GM18507 (cell line): Measurements from ENCODE around the gene ARL4C.

ENCODE experiments used
- DNase-seq: peaks from one replicate; pipeline ENCODE4 v3.0.0; 2011; ENCODE audit warnings: low read depth; ENCODE audit not compliant: insufficient read length; ENCODE audit errors: extremely low spot score
- FAIRE-seq: peaks from 2 replicates; lab custom pipeline; 2011; peaks lifted over from hg19 to GRCh38; lab: Jason Lieb, UNC

Gene ARL4C, protein sequence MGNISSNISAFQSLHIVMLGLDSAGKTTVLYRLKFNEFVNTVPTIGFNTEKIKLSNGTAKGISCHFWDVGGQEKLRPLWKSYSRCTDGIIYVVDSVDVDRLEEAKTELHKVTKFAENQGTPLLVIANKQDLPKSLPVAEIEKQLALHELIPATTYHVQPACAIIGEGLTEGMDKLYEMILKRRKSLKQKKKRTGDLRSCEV

DNA sequence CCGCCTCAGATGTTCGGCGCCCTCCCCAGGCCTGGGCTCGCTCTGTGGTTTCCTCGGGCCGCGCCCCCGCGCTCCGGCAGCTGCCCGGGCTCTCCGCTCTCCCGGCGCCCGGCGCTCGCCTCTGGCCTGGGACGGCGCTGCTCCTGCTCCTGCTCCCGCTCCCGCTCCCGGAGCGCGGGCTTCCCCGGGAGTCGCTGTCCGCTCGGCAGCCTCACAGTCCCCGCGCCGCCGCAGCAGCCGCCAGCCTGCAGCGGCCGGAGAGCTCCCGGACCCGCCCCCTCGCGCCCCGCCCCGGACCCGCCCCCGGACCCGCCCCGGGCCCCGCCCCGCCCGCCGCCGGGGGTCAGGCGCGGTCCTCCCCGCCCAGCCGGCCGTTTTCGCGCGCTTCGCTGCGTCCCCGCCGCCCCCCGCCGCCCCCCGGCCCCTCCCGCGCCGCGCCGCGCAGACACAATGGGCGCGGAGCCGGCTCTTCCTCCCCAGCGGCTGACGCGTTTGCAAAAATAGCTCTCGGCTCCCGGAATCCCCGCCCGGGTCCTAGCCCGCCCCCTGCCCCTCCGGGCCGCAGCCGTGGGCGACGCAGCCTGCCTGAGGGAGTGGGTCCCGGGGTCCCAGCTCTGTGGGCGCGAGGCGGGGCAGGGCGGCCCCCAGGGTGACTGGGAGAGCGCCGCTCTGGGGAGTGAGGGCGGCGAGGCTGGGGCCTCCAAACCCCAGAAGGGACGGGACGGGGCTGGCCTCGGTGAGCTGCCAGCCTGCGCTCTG, at the start of gene ARL4C:
Gene ARL4C, minus strand, starts transcription at position 247 of the 759 bp plus-strand sequence. CDS start 495 bp downstream, outside the sequence.
- no peak for FAIRE-seq
- DNase-seq, result peak; percentile 60

DNA sequence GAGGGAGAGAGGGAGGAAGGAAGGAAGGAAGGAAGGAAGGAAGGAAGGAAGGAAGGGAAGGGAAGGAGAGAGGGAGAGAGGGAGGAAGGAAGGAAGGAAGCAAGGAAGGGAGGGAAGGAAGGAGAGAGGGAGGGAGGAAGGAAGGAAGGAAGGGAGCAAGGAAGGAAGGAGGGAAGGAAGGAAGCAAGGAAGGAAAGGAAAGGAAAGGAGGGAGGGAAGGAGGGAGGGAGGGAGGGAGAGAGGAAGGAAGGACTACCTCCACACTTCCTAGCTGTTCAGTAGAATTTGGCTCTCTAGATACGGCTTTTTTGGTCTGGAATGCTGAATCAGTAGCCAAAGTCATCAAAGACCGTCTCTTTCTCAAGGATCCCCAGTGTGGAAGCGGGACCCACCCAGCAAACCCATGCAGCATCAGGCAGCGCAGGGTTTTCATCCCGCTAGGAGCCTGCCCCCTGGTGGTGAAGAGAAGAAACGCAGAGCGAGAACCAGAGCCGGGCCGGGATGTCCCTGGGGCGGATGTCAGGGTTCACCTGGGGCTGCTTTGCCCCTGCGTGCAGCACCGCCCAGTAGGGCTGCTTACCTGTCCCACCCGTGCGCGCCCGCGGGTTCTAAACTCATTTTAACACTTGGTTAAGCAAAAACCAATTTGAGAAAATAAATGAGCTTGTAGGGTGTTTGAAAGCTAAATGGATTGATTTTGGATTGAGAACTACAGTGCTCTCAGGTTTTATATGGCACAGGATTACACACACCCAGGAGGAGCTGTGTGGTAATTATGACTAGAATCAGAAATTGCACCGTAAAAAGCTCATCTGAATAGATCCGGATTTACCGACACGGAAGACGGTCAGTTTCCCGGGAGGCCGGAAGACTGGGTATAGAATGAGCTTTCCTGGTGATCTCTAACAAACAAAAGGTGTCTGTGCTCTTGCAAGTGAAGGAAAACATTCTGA, 48.1 kb upstream of the ARL4C start:
- FAIRE-seq (peak; percentile 85), DNase-seq (peak; percentile 47)

DNA sequence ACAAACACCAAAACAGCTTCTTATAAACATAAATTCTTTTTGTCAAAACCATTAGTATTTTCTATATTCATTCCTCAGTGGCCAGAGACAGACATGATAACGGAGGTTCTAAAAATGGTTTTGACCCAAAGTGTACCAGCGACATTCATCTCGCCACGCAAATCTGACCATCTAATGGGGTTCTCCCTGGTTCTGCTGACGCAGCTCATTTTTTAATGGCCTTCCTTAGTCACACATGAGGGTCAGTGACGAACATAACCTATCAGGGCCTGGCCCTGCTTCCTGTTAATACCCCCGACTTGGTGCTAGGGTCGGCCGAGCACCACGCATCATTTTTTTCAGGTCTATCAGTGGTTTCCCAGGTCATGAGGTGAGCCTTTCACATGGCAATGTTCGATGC, 45.9 kb upstream of the ARL4C start:
- DNase-seq (no peak), FAIRE-seq (no peak)

DNA sequence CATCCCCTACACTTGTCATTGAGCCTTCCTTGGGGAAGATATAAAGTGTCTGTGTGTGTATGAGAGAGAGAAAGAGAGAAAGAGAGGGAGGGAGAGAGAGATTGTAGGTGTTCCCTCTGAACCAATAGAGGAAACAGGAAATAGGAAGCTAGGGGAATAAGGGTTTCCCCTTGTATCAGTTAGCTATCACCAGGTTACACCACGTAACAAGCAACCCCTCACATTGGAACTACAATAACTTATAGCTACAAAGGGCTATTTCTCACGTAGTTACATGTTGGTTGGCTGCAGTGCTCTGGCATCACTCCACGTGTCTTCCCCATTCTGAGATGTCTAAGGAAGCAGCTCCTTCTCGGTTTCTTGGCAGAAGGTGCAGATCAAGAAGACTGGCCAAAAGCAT, 41.0 kb upstream of the ARL4C start:
- DNase-seq, result no peak

DNA sequence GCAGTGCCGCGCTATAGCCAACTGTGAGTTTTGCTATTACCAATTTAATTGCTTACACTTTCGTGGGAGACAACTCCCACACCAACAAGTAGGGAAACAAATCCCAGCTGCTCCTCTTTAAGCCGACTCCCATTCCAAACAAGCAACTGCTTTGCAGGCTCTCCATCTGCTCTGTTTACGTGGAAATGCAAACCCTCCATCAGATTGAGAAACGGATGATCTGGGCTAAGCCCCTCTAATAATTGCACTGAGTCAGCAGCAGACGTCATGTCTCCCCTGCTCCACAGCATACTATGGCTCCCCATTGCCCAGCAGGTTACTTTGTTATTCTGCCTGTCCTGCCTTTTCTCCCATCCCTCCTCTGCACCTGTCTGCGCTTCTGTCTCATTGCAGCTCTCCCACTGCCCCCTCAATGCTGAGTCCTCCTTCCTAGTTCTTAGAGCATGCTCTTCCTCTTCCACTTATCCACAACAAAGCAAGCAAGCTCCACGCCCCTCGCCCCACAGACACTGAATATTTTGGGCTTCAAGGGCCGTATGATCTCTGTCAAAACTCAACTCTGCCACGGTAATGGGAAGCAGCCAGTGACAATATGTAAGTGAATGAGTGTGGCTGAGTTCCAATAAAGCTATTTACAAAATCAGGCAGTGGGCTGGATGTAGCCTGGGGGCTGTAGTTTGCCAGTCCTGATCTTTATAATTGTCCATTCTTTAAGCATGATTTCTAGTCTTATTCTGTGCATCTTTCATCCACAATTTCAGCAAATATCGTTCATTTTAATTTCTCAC, 39.5 kb upstream of the ARL4C start:
- no peak for FAIRE-seq
- DNase-seq, result no peak

More for the DNA sequence above, 41.0 kb upstream of the ARL4C start:
- FAIRE-seq, result no peak

DNA sequence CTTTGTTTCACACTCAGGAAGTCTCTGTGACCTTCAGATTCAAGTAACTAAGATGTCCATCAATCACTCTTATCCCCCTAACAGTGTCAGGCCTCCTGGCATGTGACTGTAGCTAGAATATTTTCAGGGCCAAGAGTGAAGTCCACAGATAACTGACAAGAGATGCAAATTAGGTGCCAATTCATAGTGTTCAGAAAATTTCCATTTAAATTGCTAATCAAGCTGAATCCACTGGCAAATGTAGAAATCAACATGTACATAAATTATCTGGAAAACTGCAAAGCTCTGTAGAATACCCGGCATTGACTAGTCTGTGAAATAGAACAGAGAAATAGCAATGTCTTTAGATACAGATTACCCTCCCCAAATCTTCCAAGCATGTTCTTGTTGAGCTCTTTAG, 38.6 kb upstream of the ARL4C start:
- DNase-seq, result no peak
- no peak for FAIRE-seq

DNA sequence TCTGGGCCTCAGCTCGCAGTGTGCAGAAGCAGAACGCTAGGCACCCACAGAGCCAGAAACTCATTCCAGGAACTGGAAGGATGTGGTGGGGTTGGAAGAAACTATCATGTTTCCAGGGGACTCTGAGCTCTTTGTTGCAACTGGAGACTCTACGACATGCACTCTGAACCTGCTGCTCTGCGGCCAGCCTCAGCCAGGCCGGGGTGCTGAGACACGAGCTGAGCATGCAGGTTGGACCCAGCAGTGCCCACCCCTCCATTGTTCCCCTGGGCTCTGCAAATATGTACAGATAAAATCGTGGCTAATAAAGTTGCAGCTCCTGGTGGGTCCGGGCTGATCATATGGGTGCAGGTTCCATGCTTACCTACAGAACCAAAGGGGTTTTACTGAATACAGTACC, 37.6 kb upstream of the ARL4C start:
- no peak for DNase-seq
- no peak for FAIRE-seq

DNA sequence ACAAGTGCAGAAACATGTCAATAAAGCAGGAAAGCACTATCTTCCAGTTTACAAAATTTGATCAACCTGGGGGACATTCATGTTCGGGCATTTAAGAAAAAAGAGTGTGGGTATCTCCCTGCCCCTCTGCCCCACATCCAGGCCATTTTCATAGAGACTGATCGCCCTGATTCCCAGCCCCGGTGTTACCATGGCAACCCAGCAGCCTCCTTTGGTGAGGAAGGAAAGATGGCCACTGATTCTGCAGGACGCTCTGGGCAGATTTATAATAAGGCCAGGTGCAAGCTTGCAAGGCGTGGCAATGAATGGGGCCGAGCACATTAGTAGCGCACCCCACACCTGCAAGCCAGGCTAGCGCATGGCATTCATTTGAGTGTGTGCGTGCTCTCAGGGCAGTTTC, 36.7 kb upstream of the ARL4C start:
- no peak for FAIRE-seq

DNA sequence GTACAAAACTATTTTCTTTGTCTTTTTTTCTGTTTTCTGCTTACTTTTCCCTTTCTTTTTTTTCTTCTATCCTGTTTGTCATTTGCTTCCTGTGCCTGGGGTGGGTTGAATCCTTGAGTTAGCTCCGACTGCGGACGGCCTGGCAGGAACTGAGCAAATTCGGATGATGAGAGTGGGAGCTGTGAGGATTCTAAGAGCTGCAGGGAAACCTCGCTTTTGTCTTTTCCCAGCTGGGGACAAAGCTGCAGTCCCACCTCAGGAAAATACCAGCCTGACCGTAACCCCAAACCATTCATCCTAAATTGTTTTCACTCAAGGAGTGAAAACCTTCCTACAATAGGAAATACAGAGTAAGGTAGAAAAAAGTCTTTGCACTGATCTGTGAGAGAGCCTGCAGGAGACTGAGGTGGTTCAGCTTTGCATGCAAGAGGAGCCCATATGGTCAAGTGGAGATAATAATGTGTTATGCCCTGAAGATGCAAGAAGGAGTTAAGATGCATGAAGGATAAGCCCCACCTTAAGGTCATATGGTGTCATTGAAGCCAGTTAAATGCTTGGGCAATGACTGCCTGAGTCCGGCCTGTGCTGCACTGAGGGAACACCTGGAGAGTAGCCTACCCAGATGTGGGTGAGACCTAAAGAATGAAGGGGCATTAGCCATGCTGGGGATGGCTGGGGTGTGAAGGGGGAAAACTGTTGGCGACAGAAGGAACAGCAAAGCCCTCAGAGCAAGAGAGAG, 31.7 kb upstream of the ARL4C start:
- FAIRE-seq (no peak), DNase-seq (no peak)

More for the DNA sequence above, 36.7 kb upstream of the ARL4C start:
- DNase-seq, result no peak

DNA sequence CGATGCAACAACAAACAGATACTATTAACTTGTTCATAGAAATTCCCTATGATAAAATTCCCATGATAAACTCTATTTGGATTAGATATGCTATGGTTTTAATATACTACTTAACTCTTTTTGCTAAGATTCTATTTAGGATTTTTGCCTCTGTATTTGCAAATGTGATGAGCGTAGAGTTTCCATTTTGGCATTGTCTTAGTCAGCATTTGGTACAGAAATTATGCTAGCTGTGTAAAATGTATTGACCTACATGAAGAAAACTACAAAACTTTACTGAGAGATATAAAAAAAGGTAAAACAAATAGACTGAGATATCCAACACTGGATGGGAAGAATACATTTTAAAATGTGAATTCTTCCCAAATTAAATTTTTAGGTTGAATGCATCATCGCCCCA, 29.8 kb upstream of the ARL4C start:
- no peak for FAIRE-seq

DNA sequence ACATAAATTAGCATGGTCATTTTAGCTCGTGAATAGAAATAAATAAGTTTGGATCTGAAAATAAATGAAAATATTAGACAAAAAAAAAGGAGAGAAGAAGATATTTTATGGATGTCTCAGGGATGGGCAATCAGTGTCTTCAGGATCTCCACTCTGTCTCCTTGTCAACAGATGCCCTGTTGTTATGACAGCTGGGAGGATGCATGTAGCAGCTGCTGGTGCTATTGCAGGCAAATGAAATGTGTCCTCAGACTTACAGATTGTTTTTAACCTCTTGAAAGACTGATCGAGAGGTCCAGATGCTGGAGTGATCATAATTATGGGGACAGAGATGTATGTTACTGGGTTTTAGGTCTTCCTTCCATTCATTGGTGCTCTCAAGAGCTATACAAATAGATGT, 24.7 kb upstream of the ARL4C start:
- FAIRE-seq (no peak), DNase-seq (no peak)

More for the DNA sequence above, 29.8 kb upstream of the ARL4C start:
- DNase-seq, result no peak

DNA sequence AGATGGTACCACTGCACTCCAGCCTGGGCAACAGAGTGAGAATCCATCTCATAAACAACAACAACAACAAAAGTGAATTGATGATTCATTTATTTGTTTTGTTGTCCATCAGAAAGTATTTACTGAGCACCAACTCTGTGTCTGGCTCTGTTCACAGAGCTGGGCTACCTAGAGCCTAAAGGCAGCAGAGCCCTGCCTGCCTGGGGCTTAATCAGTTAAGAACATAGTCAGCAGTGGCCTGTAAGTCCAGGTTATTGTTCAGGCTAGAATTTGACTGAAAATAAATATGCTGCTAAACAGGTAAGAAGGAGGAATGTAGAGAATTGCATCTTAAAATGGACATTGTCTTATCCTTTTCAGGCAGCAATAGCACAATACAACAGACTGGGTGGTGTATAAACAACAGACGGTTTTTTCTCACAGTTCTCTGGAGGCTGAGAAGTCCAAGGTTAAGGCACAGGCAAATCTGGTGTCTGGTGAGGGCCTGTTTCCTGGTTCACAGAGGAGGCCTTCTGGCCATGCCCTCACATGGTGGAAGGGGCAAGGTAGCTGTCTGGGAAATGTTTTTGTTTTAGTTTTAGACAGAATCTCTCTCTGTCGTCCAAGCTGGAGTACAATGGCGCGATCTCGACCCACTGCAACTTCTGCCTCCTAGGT, 22.2 kb upstream of the ARL4C start:
- DNase-seq, result no peak
- FAIRE-seq, result no peak

DNA sequence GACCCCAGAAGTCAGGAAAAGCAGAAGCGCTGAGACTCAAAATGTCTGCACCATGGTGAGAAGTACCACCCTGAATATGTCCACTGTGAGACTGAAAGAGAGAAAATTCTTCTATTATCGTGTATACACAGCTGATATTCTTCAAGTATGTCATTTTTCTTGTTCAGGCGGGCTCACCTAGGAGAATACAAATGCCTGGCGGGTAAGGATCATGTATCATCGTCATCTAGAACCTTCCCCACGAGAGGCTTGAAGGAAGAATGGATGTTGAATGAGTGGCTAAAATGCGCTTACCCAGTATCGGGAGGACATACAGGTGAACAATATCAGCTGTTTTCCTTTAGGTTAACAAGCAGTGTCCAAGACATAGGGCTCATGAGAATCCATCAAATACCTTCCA, 21.1 kb upstream of the ARL4C start:
- FAIRE-seq (no peak), DNase-seq (no peak)

DNA sequence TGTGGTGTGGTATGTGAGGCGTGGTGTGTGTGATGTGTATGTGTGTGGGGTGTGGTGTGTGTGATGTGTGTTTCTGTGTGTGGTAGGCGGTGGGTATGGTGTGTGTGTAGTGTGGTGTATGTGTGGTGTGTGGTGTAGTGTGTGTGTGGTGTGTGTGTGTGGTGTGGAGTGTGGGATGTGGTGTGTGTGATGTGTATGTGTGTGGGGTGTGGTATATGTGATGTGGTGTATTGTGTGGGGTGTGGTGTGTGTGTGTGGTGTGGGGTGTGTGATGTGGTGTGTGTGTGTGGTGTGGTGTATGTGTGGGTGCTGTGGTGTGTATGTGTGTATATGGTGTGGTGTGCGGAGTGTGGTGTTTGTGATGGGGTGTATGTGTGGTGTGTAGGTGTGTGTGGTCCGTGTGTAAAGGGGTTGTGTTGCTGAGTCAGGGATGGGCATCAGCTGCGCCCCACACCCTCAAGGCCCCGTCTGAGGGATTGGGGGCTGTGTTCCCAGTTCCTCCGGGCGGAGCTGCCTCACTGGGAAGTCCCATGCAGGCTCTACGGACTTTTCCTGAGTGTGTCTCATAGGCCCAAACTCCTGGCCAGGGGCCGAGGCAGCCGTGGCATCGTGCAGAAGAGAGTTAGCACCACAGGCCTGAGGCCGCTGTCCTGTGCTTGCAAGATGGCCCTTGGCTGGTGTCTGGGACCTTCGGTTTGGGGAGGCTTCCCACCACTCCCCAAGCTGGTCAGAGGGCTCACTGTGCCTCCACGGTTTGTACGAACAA, 18.2 kb upstream of the ARL4C start:
- FAIRE-seq, result no peak
- no peak for DNase-seq

DNA sequence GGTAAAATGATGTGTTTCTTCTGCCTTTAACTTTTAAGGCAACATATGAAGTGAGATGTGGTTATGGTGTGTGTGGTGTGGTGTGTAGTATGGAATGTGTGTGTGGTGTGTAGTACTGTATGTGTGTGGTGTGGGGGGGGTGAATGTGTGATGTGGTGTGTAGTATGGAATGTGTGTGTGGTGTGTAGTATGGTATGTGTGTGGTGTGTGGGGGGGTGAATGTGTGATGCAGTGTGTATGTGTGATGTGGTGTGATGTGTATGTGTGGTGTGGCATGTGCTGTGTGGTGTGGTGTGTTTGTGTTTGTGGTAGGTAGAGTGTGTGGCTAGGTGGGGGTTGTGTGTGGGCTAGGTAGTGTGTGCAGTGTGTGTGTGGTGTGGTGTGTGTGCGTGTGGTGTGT, 17.2 kb upstream of the ARL4C start:
- DNase-seq (no peak), FAIRE-seq (no peak)

DNA sequence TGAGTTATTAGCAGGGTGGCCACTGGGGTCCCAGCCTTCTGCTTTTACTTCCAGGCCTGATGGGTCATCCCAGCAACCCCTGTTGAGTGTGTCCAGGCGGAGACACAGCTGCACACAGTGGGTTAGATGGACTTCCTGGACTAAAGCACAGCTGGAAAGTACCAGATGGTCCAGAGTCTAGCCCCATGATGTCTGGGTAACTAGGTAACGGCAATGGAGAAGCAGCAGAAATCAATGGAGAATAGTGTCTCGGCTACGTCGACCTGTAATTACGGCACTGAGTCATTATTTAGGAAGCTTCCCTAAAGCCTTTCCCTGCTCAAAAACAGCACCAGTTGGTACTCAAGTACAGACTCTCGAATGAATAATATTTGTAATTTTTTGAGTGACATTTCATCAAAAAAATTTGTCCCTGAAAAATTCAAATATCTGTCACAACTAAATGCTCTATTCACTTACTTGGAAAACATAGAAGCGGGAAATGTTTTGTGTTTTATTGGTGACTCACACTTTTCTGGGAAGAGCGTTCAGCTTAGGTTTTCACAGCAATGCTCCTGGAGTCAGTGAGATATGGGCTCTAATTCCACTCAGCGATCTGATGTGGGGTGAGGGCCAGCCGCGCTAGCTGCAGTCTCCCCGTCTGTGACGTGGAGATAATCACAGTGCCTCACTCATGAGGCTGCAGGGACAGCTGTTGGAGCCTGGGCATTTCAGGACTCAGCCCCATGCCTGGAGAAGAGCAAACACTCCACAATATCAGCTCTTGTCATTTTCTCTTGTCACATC, 16.2 kb upstream of the ARL4C start:
- no peak for DNase-seq
- no peak for FAIRE-seq

DNA sequence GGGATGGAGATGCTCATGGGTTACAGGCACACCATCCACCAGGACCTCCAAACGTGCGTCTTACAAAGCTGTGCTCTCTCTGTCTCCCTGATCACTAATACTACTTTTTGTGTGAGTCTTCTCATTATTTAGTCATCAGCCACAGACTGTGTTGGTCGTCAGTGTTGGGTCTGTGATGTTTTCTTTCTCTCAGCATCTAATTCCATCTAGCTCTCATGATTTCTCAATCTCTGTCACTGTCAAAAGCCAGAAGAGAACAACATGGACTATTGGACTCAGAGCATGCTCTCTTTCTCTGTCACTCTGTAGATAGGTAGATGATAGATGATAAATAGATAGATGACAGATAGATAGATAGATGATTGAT, 6.0 kb upstream of the ARL4C start:
- no peak for DNase-seq
- FAIRE-seq, result no peak
